GM19397 (cell line): ENCODE measurements around the gene SH3TC1.

Experiments
- ATAC-seq: cut with Tn5 transposase; IDR thresholded peaks from one replicate; pipeline ENCODE4 v1.9.1; 2021; ENCODE audit warnings: mild to moderate bottlenecking, moderate library complexity; ENCODE audit not compliant: unreplicated experiment

Gene SH3TC1

GRCh38 chr4:8179771-8180170 is 19.3 kb upstream of the SH3TC1 start:
- no peak for ATAC-seq

- ATAC-seq, result no peak
Observed at GRCh38 chr4:8180310-8181093, 18.6 kb upstream of the SH3TC1 start.

GRCh38 chr4:8181119-8181518 is 18.0 kb upstream of the SH3TC1 start:
- no peak for ATAC-seq

- ATAC-seq, result no peak
Observed at GRCh38 chr4:8181844-8182243, 17.2 kb upstream of the SH3TC1 start.

GRCh38 chr4:8182294-8182693 is 16.8 kb upstream of the SH3TC1 start:
- ATAC-seq, result no peak

- ATAC-seq, result no peak
Observed at GRCh38 chr4:8182858-8183725, 16.0 kb upstream of the SH3TC1 start.

- no peak for ATAC-seq
Observed at GRCh38 chr4:8184061-8184460, 15.0 kb upstream of the SH3TC1 start.

GRCh38 chr4:8185295-8185694 is 13.8 kb upstream of the SH3TC1 start:
- no peak for ATAC-seq

GRCh38 chr4:8185930-8186329 is 13.2 kb upstream of the SH3TC1 start:
- no peak for ATAC-seq

- ATAC-seq, result no peak
Observed at GRCh38 chr4:8188085-8188484, 11.0 kb upstream of the SH3TC1 start.

- no peak for ATAC-seq
Observed at GRCh38 chr4:8188743-8189550, 10.1 kb upstream of the SH3TC1 start.

- no peak for ATAC-seq
Observed at GRCh38 chr4:8189551-8190466, 9.3 kb upstream of the SH3TC1 start.

- no peak for ATAC-seq
Observed at GRCh38 chr4:8191136-8191747, 7.8 kb upstream of the SH3TC1 start.

GRCh38 chr4:8192748-8193738 is 6.0 kb upstream of the SH3TC1 start:
- peak; percentile 88 for ATAC-seq

- ATAC-seq, result no peak
Observed at GRCh38 chr4:8194306-8195242, 4.5 kb upstream of the SH3TC1 start.

- no peak for ATAC-seq
Observed at GRCh38 chr4:8195431-8195830, 3.7 kb upstream of the SH3TC1 start.

- no peak for ATAC-seq
Observed at GRCh38 chr4:8195841-8196458, 3.1 kb upstream of the SH3TC1 start.
